Bone marrow (tissue), 2 donors: Measurements from ENCODE around the gene RBPJ.

ENCODE experiments used
- DNase-seq, 2 donors: peaks; one replicate each; lab custom pipeline; 2025; lab: John Stamatoyannopoulos, UW

Gene RBPJ

GRCh38 chr4:26420438-26420837 is 99.6 kb downstream of the RBPJ start:
- DNase-seq: no peak

GRCh38 chr4:26420913-26421312 is 100.1 kb downstream of the RBPJ start:
- no peak for DNase-seq

- DNase-seq: no peak
Measured at GRCh38 chr4:26424153-26424552, 103.3 kb downstream of the RBPJ start.

- no peak for DNase-seq
Measured at GRCh38 chr4:26424838-26425237, 104.0 kb downstream of the RBPJ start.

GRCh38 chr4:26425953-26426352 is 105.1 kb downstream of the RBPJ start:
- DNase-seq: no peak

- no peak for DNase-seq
Measured at GRCh38 chr4:26426892-26427291, 106.1 kb downstream of the RBPJ start.

- no peak for DNase-seq
Measured at GRCh38 chr4:26429910-26430309, 109.1 kb downstream of the RBPJ start.

GRCh38 chr4:26431461-26432180 is 110.8 kb downstream of the RBPJ start:
- DNase-seq: no peak

GRCh38 chr4:26432419-26432818 is 111.6 kb downstream of the RBPJ start:
- no peak for DNase-seq

GRCh38 chr4:26433556-26433955 is 112.7 kb downstream of the RBPJ start:
- no peak for DNase-seq

- no peak for DNase-seq
Measured at GRCh38 chr4:26434030-26434639, 113.3 kb downstream of the RBPJ start.

GRCh38 chr4:26441102-26441501 is 120.3 kb downstream of the RBPJ start:
- DNase-seq: no peak

GRCh38 chr4:26441771-26442170 is 121.0 kb downstream of the RBPJ start:
- DNase-seq: no peak

GRCh38 chr4:26447378-26447777 is 126.6 kb downstream of the RBPJ start:
- DNase-seq: no peak

GRCh38 chr4:26450418-26450817 is 129.6 kb downstream of the RBPJ start:
- no peak for DNase-seq

- DNase-seq: no peak
Measured at GRCh38 chr4:26451597-26451996, 130.8 kb downstream of the RBPJ start.

GRCh38 chr4:26452565-26453531 is 132.0 kb downstream of the RBPJ start:
- no peak for DNase-seq

- no peak for DNase-seq
Measured at GRCh38 chr4:26454961-26455360, 134.1 kb downstream of the RBPJ start.

GRCh38 chr4:26455571-26455970 is 134.8 kb downstream of the RBPJ start:
- no peak for DNase-seq

- DNase-seq: no peak
Measured at GRCh38 chr4:26457412-26457811, 136.6 kb downstream of the RBPJ start.

GRCh38 chr4:26458157-26458561 is 137.3 kb downstream of the RBPJ start:
- peak in 1 of 2 donors; percentile 26 for DNase-seq

- DNase-seq: no peak
Measured at GRCh38 chr4:26459054-26459755, 138.4 kb downstream of the RBPJ start.
